GM18858 (cell line): Measurements from ENCODE around the gene CCNF.
A peak's percentile ranks its signal among the peaks of the same experiment; 100 is the strongest.
"Not testable (repeated sequence)": the region's sequence is repeated elsewhere in the genome, so short reads cannot be mapped to it uniquely, and the experiment has no call there.

Experiments used
- ATAC-seq: cut with Tn5 transposase; IDR thresholded peaks from one replicate; pipeline ENCODE4 v1.9.1; 2021; ENCODE audit not compliant: unreplicated experiment

CCNF gene, protein sequence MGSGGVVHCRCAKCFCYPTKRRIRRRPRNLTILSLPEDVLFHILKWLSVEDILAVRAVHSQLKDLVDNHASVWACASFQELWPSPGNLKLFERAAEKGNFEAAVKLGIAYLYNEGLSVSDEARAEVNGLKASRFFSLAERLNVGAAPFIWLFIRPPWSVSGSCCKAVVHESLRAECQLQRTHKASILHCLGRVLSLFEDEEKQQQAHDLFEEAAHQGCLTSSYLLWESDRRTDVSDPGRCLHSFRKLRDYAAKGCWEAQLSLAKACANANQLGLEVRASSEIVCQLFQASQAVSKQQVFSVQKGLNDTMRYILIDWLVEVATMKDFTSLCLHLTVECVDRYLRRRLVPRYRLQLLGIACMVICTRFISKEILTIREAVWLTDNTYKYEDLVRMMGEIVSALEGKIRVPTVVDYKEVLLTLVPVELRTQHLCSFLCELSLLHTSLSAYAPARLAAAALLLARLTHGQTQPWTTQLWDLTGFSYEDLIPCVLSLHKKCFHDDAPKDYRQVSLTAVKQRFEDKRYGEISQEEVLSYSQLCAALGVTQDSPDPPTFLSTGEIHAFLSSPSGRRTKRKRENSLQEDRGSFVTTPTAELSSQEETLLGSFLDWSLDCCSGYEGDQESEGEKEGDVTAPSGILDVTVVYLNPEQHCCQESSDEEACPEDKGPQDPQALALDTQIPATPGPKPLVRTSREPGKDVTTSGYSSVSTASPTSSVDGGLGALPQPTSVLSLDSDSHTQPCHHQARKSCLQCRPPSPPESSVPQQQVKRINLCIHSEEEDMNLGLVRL

DNA sequence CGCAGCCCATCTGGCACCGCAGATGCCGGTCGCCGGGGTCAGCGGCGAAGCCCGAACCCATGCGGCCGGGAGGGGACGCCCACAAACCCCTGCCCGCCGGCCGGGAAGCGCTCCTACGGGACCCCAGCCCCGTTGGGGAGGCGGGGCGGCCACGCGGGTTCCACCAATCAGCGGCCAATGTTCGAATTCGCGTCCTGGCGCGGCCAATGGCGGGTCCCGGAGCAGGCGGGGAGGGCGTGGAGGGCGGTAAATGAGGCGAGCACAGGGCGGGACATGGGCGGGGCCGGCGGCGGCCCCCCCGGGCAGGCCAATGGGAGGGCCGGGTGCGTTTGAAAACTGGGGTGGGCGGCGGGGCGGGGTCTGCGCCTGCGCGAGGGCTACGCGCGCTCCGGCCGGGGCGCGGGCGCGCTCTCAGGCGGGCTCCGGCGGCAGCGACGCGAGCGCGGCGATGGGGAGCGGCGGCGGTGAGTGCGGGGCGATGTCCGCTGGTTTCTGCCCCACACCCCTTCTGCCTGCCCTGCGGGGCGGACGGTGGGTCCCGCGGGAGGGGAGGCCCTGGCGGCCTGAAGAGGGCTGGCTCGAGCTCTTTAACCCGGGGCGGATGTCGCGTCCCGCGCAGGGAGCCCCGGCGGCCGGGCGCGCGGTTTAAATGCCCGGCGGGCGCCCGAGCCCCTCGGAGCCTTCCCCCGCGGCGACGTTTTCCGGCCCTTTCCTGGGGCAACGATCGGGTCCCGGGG is at the start of gene CCNF:
TSS of gene CCNF (plus strand) at position 414 of the 737 bp plus-strand sequence. CDS start at position 449, 35 bp downstream.
- ATAC-seq: peak; percentile 44

DNA sequence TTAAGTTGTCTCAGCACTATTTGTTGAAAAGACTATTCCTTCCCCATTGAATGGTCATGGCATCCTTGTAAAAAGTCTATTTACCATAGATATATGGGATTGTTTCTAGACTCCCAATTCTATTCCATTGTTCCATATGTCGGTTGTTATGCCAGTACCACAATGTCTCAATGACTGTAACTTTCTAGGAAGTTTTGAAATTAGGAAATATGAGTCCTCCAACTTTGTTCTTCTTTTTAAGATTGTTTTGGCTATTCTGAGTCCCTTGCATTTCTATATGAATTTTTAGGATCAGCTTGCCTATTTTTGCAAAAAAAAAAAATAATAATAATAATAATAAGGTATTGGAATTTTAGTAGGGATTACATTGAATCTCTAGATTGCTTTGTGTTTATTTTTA is 45.7 kb upstream of the CCNF start:
- ATAC-seq: no peak

DNA sequence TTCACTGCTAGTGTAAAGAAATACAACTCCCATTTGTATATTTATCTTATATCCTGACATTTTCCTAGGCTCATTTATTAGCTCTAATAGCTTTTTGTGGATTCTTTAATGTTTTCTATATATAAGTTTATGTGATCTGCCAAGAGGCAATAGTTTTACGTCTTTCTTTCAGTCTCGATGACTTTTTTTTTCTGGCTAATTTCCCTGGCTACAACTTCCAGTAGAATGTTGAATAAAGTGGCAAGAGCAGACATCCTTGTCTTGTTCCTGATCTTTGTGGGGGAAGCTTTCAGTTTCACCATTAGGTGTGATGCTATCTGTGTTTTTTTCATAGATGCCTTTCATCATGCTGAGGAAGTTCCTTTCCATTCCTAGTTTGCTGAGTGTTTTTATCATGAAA is 44.8 kb upstream of the CCNF start:
- ATAC-seq: no peak

DNA sequence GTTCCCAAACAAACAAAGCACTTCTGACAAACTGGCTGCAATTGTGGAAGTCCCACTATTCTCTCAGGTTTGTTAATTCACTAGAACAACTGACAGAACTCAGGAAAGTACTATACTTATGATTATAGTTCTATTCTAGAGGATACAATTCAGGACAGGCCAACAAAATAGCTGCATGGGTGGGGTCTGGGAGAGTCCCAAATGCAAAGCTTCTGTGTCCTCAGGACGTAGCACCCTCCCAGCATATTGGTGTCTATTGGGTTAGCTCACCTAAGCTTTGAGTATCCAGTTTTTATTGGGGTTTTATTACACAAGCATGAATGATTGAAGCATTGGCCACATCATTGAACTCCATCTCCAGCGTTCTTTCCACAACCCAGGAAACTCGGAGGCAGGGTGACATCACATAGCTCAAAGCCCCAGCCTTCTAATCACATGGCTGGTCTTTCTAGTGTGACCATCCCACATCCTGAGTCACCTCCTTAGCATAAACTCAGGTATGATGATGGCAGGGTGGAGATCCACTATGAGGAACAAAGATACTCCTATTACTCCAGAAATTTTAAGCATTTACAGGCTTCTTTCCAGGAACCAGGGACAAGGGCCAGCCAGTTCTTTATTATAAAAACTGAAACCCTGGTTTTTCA is 43.9 kb upstream of the CCNF start:
- ATAC-seq: no peak

DNA sequence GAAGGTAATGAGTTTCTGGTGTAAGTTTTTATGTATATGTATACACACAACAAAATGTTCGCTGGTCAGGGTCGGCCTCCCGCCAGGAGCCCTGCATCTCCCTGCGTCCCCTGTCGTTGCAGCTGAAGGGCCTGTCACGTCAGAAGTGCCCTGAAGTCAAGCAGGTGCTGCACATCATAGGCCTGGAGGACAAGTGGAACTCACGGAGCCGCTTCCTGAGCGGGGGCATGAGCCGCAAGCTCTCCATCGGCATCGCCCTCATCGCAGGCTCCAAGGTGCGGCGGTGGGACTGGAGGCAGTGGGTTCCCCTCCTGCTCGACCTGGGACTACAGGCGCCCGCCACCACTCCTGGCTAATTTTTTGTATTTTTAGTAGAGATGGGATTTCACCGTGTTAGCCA is 43.3 kb upstream of the CCNF start:
- ATAC-seq: not testable (repeated sequence)

DNA sequence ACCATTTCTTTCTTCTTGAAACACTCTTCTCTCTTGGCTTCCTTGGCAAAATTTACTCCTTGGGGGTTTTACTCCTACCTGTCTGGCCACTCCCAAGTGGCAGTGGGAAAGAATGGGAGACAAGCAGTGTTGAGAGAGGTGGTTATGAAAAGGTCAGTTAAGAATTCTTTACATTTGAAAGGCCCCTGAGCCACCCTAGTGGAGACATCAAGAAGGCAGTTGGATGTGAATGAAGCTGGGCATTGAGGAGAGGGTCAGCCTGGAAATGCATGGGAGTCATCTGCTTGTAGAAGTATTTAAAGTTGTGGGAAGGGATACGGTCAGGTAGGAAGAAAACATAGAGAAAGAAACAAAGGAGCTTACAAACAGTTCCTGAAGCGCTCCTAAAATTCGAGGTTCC is 42.3 kb upstream of the CCNF start:
- no peak for ATAC-seq

DNA sequence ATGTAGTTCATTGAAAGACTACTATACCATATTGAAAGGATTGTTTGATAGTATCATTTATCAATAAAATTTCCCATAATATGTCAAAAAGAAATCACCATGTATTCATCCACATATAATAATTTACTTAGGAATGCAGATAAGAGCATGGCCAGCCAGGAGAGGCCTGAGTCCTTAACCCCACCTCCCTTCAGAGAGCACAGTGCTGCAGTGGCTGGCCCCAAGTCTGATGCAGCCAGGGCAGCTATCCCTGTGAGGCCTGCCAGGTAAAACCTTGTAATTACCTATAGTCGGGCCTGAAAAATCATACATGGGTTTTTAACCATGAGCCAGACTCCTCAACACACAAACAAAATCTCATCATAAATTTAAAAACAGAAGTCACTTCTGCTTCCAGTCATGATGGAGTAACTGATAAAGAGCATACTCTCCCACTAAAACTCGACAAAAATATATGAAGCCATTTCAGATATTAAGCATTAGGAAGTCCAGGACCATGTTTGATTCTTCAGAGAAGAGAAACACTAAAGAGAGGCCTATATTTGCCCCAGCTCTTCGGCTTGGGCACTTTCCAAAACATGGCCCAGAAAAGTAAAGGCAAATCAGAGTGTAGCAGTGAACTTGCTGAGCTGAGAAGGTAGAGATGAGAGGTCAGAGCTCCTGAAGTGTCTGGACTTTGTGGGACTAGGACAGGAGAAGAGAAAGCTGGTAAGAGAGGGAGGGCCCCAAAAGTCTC is 40.9 kb upstream of the CCNF start:
- no peak for ATAC-seq

DNA sequence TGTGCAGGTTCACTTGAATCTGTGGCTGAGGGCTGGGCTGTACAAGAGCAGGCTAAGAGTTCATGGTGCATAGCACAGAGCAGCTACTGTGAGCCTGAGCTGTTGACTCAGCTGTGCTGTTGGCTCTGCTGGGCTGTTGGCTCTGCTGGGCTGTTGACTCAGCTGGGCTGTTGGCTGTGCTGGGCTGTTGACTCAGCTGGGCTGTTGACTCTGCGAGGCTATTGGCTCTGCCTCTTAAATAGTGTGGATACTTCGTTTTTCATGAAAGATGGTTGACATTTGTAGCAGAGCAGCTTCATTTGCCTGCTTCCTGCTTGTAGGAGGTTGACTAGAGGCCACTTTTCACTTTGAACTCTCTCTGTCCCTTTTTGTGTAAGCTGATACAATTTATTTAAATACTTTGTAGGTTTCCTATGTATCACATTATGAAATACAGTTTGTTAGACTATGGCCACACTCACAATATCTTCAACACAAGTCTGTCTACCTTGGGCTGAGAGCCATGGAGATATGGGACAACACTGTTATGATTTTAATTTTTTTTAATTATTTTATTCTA is 40.3 kb upstream of the CCNF start:
- ATAC-seq: no peak

DNA sequence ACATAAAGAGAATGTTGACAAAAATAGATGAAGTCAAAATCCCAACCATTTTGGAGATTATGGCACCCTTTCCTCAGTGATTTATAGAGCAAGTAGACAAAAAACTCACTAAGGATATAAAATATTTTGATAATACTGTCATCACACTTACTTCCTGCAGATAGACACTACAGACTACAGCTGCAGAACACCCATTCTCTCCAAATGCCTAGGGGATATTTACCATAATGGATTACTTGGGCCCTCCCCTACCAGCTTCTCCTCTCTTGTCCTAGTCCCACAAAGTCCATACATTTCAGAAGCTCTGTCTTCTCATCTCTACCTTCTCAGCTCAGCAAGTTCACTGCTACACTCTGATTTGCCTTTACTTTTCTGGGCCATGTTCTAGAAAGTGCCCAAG is 37.2 kb upstream of the CCNF start:
- no peak for ATAC-seq

DNA sequence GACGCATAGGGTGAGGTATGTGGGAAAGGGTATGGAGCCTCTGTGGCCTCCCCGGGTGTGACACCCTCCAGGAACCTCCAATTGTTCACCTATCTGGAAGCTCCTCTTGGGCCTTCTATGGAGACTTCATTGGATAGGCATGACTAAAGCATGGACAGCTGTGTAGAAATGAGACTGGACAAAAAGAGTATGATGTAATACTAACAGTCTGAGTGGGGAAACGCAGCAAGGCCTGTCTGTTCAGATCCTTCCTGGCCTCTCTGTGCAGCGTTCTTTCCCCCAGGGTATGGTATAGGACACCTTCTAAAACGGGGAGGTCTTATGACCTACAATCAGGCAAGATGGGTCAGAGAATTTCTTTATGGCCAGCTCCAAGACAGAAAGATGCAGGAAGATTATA is 30.7 kb upstream of the CCNF start:
- ATAC-seq: no peak

DNA sequence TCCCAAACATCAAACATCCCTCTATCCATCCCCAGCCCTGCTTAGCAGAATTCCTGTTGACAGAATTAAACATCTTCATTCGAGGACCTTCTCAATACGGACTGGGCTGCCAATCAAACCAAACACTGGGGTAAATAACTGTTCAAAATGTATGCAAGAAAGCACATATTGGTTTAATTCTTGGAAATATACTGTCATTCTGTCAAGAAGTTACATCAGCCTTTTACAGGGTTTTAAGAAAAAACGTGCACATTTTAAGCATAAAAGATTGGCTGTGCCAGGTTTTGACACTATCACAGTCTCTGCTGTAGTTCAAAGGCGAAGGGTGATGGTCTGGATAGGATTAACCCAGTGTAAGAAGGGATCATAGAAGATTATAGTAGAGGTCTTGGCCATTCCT is 25.1 kb upstream of the CCNF start:
- ATAC-seq: no peak

DNA sequence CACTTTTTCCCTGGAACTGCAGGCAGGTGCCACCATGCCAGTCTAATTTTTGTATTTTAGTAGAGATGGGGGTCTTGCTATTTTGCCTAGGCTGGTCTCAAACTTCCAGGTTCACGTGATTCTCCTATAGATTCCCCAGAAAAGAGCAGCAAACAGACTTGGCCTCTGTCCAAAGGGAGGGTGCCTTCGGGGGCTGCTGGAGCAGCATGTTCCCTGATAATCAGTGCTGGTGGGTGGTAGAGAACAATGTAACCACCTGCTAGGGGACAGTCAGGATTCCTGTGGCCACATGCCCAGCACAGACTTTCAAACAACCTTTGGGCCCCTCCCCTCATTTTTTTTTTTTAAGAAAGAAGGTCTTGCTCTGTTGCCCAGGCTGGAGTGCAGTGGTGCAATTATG is 14.2 kb upstream of the CCNF start:
- ATAC-seq: no peak

DNA sequence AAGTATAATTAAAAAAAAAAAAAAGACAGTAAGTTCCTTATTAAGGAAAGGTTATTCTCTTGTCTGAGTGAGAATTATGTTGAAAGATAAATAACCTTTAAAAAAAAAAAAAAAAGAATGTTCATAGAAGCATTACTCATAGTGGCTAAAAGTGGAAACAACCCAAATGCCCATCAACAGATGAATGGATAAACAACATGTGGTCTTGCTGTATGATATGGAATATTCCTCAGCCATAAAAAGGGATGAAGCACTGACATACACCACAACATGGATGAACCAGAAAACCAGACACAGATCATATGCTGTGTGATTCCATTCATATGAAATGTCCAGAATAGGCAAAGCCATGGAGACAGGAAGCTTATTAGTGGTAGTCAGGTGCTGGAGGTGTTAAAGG is 9.2 kb upstream of the CCNF start:
- no peak for ATAC-seq

DNA sequence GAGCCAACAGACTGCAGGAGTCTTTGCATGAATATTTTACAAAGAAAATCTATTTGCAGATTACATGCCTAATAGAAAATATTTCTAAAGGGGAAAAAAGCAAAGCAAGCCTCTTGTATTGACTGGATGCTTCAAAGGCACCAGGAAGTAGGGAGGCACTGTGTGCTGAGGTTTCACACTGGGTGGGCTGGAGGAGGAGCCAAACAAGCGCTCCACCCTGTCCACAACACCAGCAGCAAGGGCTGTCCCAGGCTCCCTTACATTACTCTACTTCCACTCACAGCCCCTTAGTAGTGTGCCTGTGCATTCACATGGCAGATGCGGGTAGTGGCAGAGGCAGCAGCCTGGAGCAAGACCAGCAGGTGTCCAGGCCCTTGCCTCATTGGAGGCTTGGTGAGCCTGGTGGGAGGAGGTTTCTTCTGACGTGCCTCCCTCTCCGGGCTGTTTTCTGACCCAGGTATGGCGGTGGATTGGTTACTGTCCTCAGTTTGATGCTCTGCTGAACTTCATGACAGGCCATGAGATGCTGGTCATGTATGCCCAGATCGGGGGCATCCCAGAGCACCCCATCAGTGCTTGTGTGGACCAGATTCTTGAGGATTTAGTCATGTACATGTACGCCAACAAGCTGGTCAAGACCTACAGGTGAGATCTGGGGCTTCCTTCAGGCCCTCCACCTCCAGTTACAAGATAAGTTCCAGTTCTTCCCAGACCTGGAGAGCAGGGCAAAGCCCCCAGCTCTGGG is 7.0 kb upstream of the CCNF start:
- no peak for ATAC-seq

DNA sequence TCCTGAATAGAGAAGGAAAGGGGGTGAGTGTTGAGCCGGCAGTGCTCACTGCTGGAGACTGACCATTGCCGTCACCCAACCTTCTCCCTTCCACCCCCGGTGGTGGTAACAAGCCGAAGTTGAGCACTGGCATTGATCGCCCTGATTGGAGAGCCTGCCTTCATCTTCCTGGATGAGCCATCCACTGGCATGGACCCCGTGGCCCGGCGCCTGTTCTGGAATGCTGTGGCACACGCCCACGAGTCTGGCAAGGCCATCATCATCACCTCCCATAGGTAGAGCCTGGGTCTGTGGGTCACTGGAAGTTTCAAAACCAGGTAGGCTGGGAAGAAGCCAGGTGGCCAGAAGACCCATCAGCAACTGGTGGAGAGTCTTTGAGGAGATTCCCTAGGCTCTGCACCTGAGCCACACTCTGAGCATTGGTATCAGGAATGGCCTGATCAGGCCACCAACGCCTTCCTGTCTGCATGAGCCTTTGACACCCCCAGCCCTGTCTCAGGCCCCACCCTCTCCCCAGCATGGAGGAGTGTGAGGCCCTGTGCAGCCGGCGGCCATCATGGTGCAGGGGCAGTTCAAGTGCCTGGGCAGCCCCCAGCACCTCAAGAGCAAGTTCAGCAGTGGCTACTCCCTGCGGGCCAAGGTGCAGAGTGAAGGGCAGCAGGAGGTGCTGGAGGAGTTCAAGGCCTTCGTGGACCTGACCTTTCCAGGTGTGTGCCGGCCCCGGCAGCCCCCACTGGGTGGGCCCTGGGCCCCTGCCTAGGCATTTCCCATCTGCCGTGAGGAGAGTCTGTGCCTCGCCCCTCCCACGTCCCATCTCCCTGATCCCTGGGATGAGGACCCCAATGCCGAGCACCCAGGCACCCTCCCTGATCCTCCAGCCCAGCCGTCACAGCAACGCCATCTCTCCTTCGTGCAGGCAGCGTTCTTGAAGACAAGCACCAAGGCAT is 4.9 kb upstream of the CCNF start:
- no peak for ATAC-seq

DNA sequence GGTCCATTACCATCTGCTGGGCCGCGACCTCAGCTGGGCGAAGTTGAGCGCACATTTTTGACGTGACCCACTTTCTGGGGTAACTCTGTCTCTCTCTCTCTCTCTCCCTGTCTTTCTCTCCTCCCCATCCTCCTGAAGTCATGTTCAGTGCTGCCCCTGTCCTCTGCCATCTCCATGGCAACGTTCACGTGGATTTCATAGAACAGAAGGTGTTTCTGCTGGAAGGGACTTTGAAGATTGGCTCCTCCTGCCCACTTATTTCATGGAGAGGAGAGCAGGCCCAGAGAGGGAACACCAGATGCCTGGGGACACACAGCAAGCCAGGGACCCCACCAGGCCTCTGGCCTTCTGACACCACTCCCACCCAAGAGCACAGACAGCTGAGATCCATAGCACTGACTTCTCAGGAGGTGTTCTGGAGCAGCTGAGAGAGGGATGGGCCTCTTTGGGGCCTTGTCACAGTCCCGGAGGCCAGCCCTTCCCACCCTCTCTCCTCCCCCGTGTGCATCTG is 4.2 kb upstream of the CCNF start:
- no peak for ATAC-seq

DNA sequence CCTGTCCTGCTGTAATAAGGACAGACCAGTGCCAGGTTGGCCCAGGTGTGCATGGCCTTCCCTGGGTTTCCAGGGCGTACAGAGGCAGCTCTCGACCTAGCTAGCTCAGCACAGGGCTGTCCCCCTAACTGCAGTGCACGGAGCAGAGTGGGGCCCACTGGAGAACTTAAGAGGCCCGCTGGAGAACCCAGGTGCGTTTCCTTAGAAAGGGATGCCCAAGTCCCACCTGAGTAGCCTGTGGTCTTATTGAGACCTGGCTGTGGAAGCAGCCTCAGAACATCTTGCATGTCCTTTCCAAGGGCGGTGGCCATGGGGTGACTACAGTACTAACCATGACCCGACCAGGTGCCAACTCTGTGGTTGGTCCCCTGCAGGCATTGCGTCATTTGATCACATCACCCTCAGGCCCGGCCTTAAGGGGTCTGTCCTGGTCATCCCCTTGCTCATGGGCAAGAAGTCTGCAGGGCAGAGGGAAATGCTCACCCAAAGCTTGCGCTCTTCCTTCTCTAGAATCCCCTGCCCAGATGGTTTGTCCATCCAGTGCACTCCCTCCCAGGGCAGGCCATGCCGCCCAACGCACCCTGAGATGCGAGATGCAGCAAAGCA is 3.3 kb upstream of the CCNF start:
- no peak for ATAC-seq

DNA sequence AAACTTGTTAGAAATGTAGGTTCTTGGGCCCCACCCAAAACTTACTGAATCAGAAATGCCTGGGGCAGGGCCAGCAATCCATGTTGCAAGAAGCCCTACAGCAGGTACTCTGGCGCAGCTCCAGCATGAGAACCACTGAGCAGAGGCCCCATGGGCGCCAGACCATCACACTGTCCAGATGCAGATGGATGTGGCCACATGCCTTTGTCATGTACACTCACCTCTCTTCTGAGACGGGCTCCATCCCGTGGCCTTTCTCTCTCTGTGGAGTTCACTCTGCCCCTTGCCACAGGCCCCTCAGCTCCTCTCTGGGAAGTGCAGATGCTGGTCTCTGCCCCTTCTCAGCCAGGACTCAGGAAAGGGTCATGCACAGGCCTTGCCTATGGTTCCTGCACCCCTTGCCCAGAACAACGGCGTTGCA is 2.3 kb upstream of the CCNF start:
- no peak for ATAC-seq
